SK-N-SH (cell line): ENCODE measurements around the gene KCNAB3. TPM values are rescaled to one million over a fixed set of nuclear protein-coding genes. Genes with fewer than 3 reads are reported as not detected.

ENCODE experiments used
- CTCF ChIA-PET: fragments of 300-600, 350-600 bp; formaldehyde crosslinking; extraction: SDS; loops from one replicate; lab custom pipeline; 2021; lab: Yijun Ruan, JAX
- POLR2A ChIA-PET: fragments of 350-600 bp; sonication (Branson Sonifier 250); formaldehyde crosslinking; extraction: SDS; loops from one replicate; lab custom pipeline; 2020; ENCODE audit warnings: antibody characterized with exemption, inconsistent platforms; lab: Yijun Ruan, JAX
- DNase-seq: peaks from one replicate; pipeline ENCODE4 v3.0.0; 2012
- H2AFZ ChIP-seq: fragments of 200-600 bp; sonication (generic); 2 replicates; pipeline ENCODE4 v1.8.1; 2016; ENCODE audit warnings: antibody characterized with exemption, mild to moderate bottlenecking, low read depth
- H3F3A ChIP-seq: fragments of 200-600 bp; sonication (generic); replicated peaks from 2 replicates; pipeline ENCODE3; 2016; ENCODE audit warnings: antibody characterized with exemption, mild to moderate bottlenecking; ENCODE audit not compliant: insufficient read depth
- H3K27ac ChIP-seq, 2 experiments: fragments of 200-500 bp in 1 of 2; fragments of 200-600 bp in 1 of 2; sonication (Bioruptor generic) in 1 of 2; sonication (generic), shearing (Covaris generic) in 1 of 2; 2 replicates each; pipeline versions ENCODE4 v1.5.1 to v1.6.1; 2014 to 2016; ENCODE audit warnings: low read depth in 2 of 2, inconsistent platforms in 1 of 2, low read length in 1 of 2, mild to moderate bottlenecking in 1 of 2, mixed read lengths in 1 of 2
- H3K27me3 ChIP-seq: fragments of 200-600 bp; sonication (generic), shearing (Covaris generic); 2 replicates; pipeline ENCODE4 v1.6.1; 2016; ENCODE audit warnings: mixed run types; ENCODE audit not compliant: insufficient read depth
- H3K36me3 ChIP-seq, 2 experiments: fragments of 200-500 bp in 1 of 2; fragments of 200-600 bp in 1 of 2; sonication (Bioruptor generic) in 1 of 2; sonication (generic) in 1 of 2; replicated peaks in 1 of 2; 2 replicates each; pipeline versions ENCODE3 to v1.5.1; 2014 to 2016; ENCODE audit warnings: low read length in 1 of 2, mild to moderate bottlenecking in 1 of 2; ENCODE audit not compliant: insufficient read depth in 2 of 2, control insufficient read depth in 1 of 2
- H3K4me1 ChIP-seq, 2 experiments: fragments of 200-500 bp in 1 of 2; fragments of 200-600 bp in 1 of 2; sonication (Bioruptor generic) in 1 of 2; sonication (generic), shearing (Covaris generic) in 1 of 2; 2 replicates each; pipeline versions ENCODE4 v1.5.1 to v1.6.1; 2014 to 2016; ENCODE audit warnings: low read depth in 1 of 2, low read length in 1 of 2, mixed run types in 1 of 2; ENCODE audit not compliant: insufficient read depth in 2 of 2, control insufficient read depth in 1 of 2
- H3K4me2 ChIP-seq: fragments of 200-600 bp; sonication (generic), shearing (Covaris generic); 2 replicates; pipeline ENCODE4 v1.6.1; 2017; ENCODE audit warnings: mixed run types
- H3K4me3 ChIP-seq, 2 experiments: fragments of 200-500 bp in 1 of 2; fragments of 200-600 bp in 1 of 2; sonication (Bioruptor generic) in 1 of 2; sonication (generic), shearing (Covaris generic) in 1 of 2; 2 replicates each; pipeline versions ENCODE4 v1.5.1 to v1.8.1; 2014 to 2016; ENCODE audit warnings: low read depth in 2 of 2, inconsistent platforms in 1 of 2, low read length in 1 of 2, mild to moderate bottlenecking in 1 of 2, mixed read lengths in 1 of 2, moderate library complexity in 1 of 2
- H3K79me2 ChIP-seq: fragments of 200-600 bp; sonication (generic); 2 replicates; pipeline ENCODE4 v1.8.1; 2017; ENCODE audit warnings: mild to moderate bottlenecking; ENCODE audit not compliant: insufficient read depth
- H3K9ac ChIP-seq: fragments of 200-600 bp; sonication (generic); 2 replicates; pipeline ENCODE4 v1.6.1; 2017; ENCODE audit warnings: mixed run types
- H3K9me2 ChIP-seq: fragments of 200-600 bp; sonication (generic); 2 replicates; pipeline ENCODE4 v1.6.1; 2017; ENCODE audit warnings: mixed run types
- H3K9me3 ChIP-seq: fragments of 200-600 bp; sonication (generic); 2 replicates; pipeline ENCODE4 v1.6.1; 2017; ENCODE audit warnings: mixed run types, mild to moderate bottlenecking, moderate library complexity
- H4K20me1 ChIP-seq: fragments of 200-600 bp; sonication (generic); 2 replicates; pipeline ENCODE4 v1.6.1; 2017; ENCODE audit warnings: mild to moderate bottlenecking, mixed run types; ENCODE audit not compliant: insufficient read depth
- ELF1 ChIP-seq: IDR thresholded peaks from 2 replicates; pipeline ENCODE4 v1.4.0; 2012
- EZH2phosphoT487 ChIP-seq: fragments of 200-600 bp; sonication (generic); IDR thresholded peaks from 2 replicates; pipeline ENCODE4 v1.6.1; 2017; ENCODE audit warnings: low read depth, mixed run types, mild to moderate bottlenecking, antibody characterized with exemption, moderate library complexity, borderline replicate concordance
- FOSL2 ChIP-seq: IDR thresholded peaks from 2 replicates; pipeline ENCODE4 v1.4.0; 2012; ENCODE audit warnings: low read depth, mild to moderate bottlenecking, moderate library complexity, borderline replicate concordance
- FOXJ3 ChIP-seq: sonication (generic); formaldehyde crosslinking; IDR thresholded peaks from 2 replicates; pipeline ENCODE4 v1.5.1; 2020; ENCODE audit warnings: mild to moderate bottlenecking, missing genetic modification reagents
- FOXM1 ChIP-seq: IDR thresholded peaks from 2 replicates; pipeline ENCODE4 v1.4.0; 2012; ENCODE audit warnings: low read depth, mild to moderate bottlenecking
- GABPA ChIP-seq: IDR thresholded peaks from 2 replicates; pipeline ENCODE4 v1.4.0; 2012; ENCODE audit warnings: low read depth, mild to moderate bottlenecking
- GATA2 ChIP-seq: sonication (generic); formaldehyde crosslinking; IDR thresholded peaks from 2 replicates; pipeline ENCODE4 v1.5.0; 2020; ENCODE audit warnings: mild to moderate bottlenecking, missing genetic modification reagents
- JUND ChIP-seq: IDR thresholded peaks from 2 replicates; pipeline ENCODE4 v1.4.0; 2012
- MAX ChIP-seq: IDR thresholded peaks from 2 replicates; pipeline ENCODE4 v1.4.0; 2012; ENCODE audit warnings: low read depth
- MEF2A ChIP-seq: IDR thresholded peaks from 2 replicates; pipeline ENCODE4 v1.4.0; 2012; ENCODE audit warnings: low read depth, borderline replicate concordance
- MXI1 ChIP-seq: IDR thresholded peaks from 2 replicates; pipeline ENCODE4 v1.6.1; 2012; ENCODE audit warnings: mild to moderate bottlenecking, low read depth, low read length, improper control_type of control experiment
- NRF1 ChIP-seq: IDR thresholded peaks from 2 replicates; pipeline ENCODE4 v1.6.1; 2012; ENCODE audit warnings: low read depth, mild to moderate bottlenecking, low read length
- POLR2AphosphoS5 ChIP-seq: IDR thresholded peaks from 2 replicates; pipeline ENCODE4 v1.6.1; 2012; ENCODE audit warnings: low read depth, low read length
- RAD21 ChIP-seq: IDR thresholded peaks from 2 replicates; pipeline ENCODE4 v1.6.1; 2012; ENCODE audit warnings: mild to moderate bottlenecking, low read length
- RFX5 ChIP-seq: IDR thresholded peaks from 2 replicates; pipeline ENCODE4 v1.6.1; 2012; ENCODE audit warnings: mild to moderate bottlenecking, improper control_type of control experiment, low read length
- RXRA ChIP-seq: IDR thresholded peaks from 2 replicates; pipeline ENCODE4 v1.4.0; 2012; ENCODE audit warnings: low read depth, mild to moderate bottlenecking, borderline replicate concordance
- SIN3A ChIP-seq: IDR thresholded peaks from 2 replicates; pipeline ENCODE4 v1.6.1; 2012; ENCODE audit warnings: low read depth, mild to moderate bottlenecking, low read length, moderate library complexity, borderline replicate concordance
- TAF1 ChIP-seq: IDR thresholded peaks from 2 replicates; pipeline ENCODE4 v1.6.1; 2012; ENCODE audit warnings: low read depth, mild to moderate bottlenecking, low read length, moderate library complexity, borderline replicate concordance
- WGBS: methylation state at CpG from one replicate; pipeline ENCODE4 v1.1.6; 2017; ENCODE audit warnings: low lambda C conversion rate; 5-methylcytosine and 5-hydroxymethylcytosine counted together
- polyA plus RNA-seq, 3 experiments: library from polyadenylated mRNA; depleted of rRNA; stranded (reverse); fragments of >200 nt; gene quantifications; 2 replicates each; pipeline ENCODE4 v1.2.3, GENCODE V29; 2012
- TF ChIP-seq, protein P1 (sequence below): IDR thresholded peaks from 2 replicates; pipeline ENCODE4 v1.4.0; 2012; ENCODE audit warnings: low read depth, borderline replicate concordance
- TF ChIP-seq, protein P2 (sequence below): IDR thresholded peaks from 2 replicates; pipeline ENCODE4 v1.4.0; 2012; ENCODE audit warnings: low read depth, borderline replicate concordance
- TF ChIP-seq, protein P3 (sequence below): fragments of 200-600 bp; sonication (generic); IDR thresholded peaks from 2 replicates; pipeline ENCODE4 v1.6.1; 2017; ENCODE audit warnings: antibody characterized with exemption, mild to moderate bottlenecking, moderate library complexity

Gene KCNAB3
- polyA plus RNA-seq, 1 of the 3 experiments (the other 2 are of a cell fraction): 4.4 TPM

DNA sequence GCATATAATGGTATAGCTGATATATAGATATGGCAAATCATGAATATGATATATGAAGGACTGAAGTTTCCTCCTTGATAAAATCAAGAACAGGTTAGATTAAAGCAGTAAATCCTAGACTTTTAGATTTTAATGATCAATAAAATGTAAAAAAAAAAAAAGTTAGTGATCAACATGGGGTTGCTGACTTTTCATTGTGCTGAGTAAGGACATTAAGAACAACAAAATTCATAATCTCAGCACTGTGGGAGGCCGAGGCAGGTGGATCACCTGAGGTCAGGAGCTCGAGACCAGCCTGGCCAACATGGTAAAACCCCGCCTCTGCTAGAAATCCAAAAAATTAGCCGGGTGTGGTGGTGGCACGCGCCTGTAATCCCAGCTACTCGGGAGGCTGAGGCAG is 51.4 kb downstream of the KCNAB3 start (continued):
- TF ChIP-seq MAX: no peak

DNA sequence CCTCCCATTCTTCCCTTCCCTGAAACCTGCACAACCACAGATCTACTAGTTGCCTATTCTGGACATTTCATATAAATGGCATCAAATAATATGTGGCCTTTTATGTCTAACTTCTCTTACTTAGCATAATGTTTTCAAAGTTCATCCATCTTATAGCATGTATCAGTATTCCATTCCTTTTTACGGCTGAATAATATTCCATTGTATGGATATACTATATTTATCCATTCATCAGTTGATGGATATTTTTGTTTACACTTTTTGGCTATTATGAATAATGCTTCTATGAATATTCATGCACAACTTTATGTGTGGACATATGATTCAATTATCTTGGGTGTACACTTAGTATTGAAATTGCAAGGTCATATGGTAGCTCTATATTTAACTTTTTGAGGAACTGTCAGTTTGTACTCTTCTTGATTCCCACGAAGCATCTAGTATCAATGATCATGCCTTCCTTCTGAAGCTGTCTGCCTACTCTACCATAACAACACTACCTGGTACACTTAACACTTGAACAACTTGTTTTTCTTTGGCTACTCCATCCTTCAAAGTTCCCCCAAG is 53.8 kb downstream of the KCNAB3 start:
- no peaks in the 10 kb centered on the region for H3K27me3 ChIP-seq
- H3K4me1 ChIP-seq: peaks cover 0 to 13% of the 10 kb centered on the region in 2 experiments; a peak in 2 of 4 replicates
- H3K79me2 ChIP-seq: no peaks in the 10 kb centered on the region
- no peak overlapping the region for H3K9ac ChIP-seq
- H3F3A ChIP-seq: peaks cover 8% of the 10 kb centered on the region
- peaks cover 30 to 57% of the 10 kb centered on the region in 2 experiments for H3K36me3 ChIP-seq
- 97% methylated on average over 2 of the region's 2 CpGs for WGBS
- ChIA-PET CTCF (interaction anchor here (1.1 to 1.7 kb wide), 3 partner anchors 10 to 114 kb away, joined by 3 to 5 read pairs (median 3); no protein-coding TSS in a partner anchor), POLR2A (no interaction called here)
- H3K27ac ChIP-seq: no peak overlapping the region
- no peak overlapping the region for H3K4me2 ChIP-seq
- H3K9me3 ChIP-seq: no peaks in the 10 kb centered on the region
- no peak overlapping the region for H3K4me3 ChIP-seq
- no peaks in the 10 kb centered on the region for H3K9me2 ChIP-seq
- TF ChIP-seq FOSL2: no peak
- no peak for TF ChIP-seq GABPA
- TF ChIP-seq MXI1: no peak
- no peak for TF ChIP-seq NRF1
- TF ChIP-seq EZH2phosphoT487: no peak
- TF ChIP-seq GATA2 (CRISPR knock-in tag): no peak
- no peak for TF ChIP-seq RXRA
- H4K20me1 ChIP-seq: no peaks in the 10 kb centered on the region
- H2AFZ ChIP-seq: no peak overlapping the region
- no peak for DNase-seq

DNA sequence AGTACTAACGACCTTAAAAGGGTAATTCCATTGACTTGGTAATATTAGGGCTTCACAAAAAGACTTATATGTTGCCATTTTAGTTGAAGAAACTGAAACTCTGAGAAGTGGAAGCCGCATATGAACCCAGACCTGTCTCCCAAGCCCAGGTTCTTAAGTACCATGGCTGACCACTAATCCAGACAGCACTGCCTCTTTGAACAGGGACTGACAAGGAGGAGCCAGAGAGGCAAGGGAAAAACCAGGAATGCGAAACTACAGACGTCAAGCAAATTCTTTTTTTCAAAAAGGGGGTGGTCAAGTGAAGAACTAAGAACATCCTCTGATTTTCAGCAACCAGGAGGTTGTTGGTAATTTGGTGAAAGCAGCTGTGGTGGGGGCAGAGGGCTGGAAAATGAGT is 56.6 kb downstream of the KCNAB3 start:
- ChIA-PET CTCF (interaction anchor here (1.3 to 1.6 kb wide), 3 partner anchors 11 to 118 kb away, joined by 3 to 9 read pairs (median 3); partner anchors contain the start of gene NAA38), POLR2A (no interaction called here)
- WGBS: 82% methylated on average over 4 of the region's 4 CpGs
- Histone ChIP-seq H3K36me3 (peaks cover 14 to 38% of the 10 kb centered on the region in 2 experiments), H3K27me3 (no peaks in the 10 kb centered on the region), H3K4me1 (no peaks in the 10 kb centered on the region), H3K4me2 (no peak overlapping the region), H3K9me3 (no peaks in the 10 kb centered on the region), H3F3A (peaks cover 4% of the 10 kb centered on the region), H3K9ac (no peak overlapping the region), H3K27ac (no peak overlapping the region), H2AFZ (no peak overlapping the region), H3K4me3 (no peak overlapping the region), H3K79me2 (no peaks in the 10 kb centered on the region), H4K20me1 (no peaks in the 10 kb centered on the region), H3K9me2 (no peaks in the 10 kb centered on the region)
- DNase-seq: no peak
- TF ChIP-seq ELF1 (no peak), SIN3A (no peak), JUND (no peak), POLR2AphosphoS5 (no peak), FOXJ3 (CRISPR knock-in tag) (no peak), TAF1 (no peak), NRF1 (no peak), MEF2A (no peak), RXRA (no peak), MAX (no peak), MXI1 (no peak), EZH2phosphoT487 (no peak), RFX5 (no peak), FOXM1 (no peak), RAD21 (no peak)
- TF ChIP-seq, protein P1, sequence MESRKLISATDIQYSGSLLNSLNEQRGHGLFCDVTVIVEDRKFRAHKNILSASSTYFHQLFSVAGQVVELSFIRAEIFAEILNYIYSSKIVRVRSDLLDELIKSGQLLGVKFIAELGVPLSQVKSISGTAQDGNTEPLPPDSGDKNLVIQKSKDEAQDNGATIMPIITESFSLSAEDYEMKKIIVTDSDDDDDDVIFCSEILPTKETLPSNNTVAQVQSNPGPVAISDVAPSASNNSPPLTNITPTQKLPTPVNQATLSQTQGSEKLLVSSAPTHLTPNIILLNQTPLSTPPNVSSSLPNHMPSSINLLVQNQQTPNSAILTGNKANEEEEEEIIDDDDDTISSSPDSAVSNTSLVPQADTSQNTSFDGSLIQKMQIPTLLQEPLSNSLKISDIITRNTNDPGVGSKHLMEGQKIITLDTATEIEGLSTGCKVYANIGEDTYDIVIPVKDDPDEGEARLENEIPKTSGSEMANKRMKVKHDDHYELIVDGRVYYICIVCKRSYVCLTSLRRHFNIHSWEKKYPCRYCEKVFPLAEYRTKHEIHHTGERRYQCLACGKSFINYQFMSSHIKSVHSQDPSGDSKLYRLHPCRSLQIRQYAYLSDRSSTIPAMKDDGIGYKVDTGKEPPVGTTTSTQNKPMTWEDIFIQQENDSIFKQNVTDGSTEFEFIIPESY: no peak
- TF ChIP-seq, protein P2, sequence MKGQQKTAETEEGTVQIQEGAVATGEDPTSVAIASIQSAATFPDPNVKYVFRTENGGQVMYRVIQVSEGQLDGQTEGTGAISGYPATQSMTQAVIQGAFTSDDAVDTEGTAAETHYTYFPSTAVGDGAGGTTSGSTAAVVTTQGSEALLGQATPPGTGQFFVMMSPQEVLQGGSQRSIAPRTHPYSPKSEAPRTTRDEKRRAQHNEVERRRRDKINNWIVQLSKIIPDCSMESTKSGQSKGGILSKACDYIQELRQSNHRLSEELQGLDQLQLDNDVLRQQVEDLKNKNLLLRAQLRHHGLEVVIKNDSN: no peak
- TF ChIP-seq, protein P3, sequence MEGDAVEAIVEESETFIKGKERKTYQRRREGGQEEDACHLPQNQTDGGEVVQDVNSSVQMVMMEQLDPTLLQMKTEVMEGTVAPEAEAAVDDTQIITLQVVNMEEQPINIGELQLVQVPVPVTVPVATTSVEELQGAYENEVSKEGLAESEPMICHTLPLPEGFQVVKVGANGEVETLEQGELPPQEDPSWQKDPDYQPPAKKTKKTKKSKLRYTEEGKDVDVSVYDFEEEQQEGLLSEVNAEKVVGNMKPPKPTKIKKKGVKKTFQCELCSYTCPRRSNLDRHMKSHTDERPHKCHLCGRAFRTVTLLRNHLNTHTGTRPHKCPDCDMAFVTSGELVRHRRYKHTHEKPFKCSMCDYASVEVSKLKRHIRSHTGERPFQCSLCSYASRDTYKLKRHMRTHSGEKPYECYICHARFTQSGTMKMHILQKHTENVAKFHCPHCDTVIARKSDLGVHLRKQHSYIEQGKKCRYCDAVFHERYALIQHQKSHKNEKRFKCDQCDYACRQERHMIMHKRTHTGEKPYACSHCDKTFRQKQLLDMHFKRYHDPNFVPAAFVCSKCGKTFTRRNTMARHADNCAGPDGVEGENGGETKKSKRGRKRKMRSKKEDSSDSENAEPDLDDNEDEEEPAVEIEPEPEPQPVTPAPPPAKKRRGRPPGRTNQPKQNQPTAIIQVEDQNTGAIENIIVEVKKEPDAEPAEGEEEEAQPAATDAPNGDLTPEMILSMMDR: no peak
